ENCODE measurements around the gene ZNF274. TPM values are rescaled to one million over a fixed set of nuclear protein-coding genes. Genes with fewer than 3 reads are reported as not detected.

The ZNF274 gene
- total RNA-seq, 2 donors from 2014 or later: 15.6 to 31.6 TPM

- H3K4me1 ChIP-seq: no peaks in the 10 kb centered on the region
- H3K27ac ChIP-seq: no peak overlapping the region
- ATAC-seq: no peak
- no peaks in the 10 kb centered on the region for H3K36me3 ChIP-seq (replicated peaks in 1 of 2; ENCODE audit: insufficient read depth in 1 of 2, low read depth in 2 of 2)
- DNase-seq: no peak
- 49 to 51% methylated on average over 4 of the region's 4 CpGs for WGBS, 2 donors
- H3K27me3 ChIP-seq: no peaks in the 10 kb centered on the region
- intact Hi-C loops (cut with DNase I): no loop called here
- TF ChIP-seq CTCF (IDR thresholded peaks at IDR 0.05): no peak
- no peak for TF ChIP-seq POLR2A (IDR thresholded peaks at IDR 0.05)
- no peak overlapping the region for H3K4me3 ChIP-seq
- H3K9me3 ChIP-seq: peaks cover 0 to 70% (median 0%) of the 10 kb centered on the region in 3 donors
Measured at GRCh38 chr19:58166708-58167280, 16.1 kb upstream of the ZNF274 start.

DNA sequence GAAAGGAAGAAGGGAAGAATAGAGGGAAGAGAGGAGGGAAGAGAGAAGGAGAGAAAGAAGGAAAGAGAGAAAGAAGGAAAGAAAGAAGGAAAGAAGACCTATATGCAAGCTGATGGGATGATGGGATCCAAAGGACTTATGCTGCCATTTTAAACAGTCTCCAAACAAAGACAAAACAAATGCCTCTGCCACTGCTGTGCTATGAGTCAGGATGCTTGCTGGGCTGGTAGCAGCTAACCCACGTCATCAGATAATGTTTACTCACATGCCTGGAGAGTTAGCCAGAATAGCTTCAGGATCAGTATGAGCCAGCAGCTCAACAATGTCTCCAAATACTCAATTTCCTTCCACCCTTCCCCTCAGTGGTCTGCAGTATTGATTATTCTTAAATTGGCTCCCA, 12.0 kb upstream of the ZNF274 start:
- no peaks in the 10 kb centered on the region for H3K4me1 ChIP-seq
- no peaks in the 10 kb centered on the region for H3K27me3 ChIP-seq
- 26 to 50% methylated on average over 1 of the region's 1 CpG for WGBS, 2 donors
- H3K27ac ChIP-seq: no peak overlapping the region
- no peak overlapping the region for H3K4me3 ChIP-seq
- no peaks in the 10 kb centered on the region for H3K36me3 ChIP-seq (replicated peaks in 1 of 2; ENCODE audit: insufficient read depth in 1 of 2, low read depth in 2 of 2)
- ATAC-seq: no peak
- intact Hi-C loops (cut with DNase I): no loop called here
- DNase-seq: no peak
- H3K9me3 ChIP-seq: peaks cover 0 to 69% (median 0%) of the 10 kb centered on the region in 3 donors
- no peak for TF ChIP-seq CTCF (IDR thresholded peaks at IDR 0.05)

DNA sequence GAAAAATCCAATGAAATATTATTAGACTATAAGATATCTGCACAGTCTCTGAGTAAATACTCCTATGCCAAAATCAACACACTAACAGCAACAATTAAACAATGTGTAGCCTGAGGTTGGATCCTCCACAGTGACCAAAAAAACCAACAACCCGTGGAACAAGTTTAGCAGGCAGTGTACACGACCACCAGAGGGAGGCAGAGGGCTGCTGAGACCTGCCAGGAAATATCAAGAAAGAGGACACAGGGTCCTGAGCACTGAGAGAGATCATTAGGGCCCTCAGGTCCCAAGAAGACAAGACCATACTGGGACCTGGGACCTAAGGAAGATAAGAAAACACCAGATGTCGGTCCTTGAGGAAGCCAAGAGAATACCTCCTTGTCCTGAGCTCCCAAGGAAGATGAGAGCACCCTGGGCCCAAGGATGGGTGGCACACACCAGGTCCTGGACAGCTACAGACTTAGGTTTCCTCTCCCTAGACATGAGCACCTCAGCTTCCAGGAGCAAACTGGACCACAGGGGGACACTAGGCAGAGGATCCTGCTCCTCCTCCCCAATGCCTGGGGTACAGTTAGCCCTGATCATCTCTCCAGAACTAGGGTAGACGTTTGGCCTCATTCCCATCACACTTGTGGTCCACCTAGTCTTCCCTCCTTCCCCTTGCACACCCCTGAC, 822 bp upstream of the ZNF274 start:
- TF ChIP-seq CTCF (IDR thresholded peaks at IDR 0.05): peak in 3 of 7 experiments; percentile 16 to 19 (median 18)
- TF ChIP-seq POLR2A (IDR thresholded peaks at IDR 0.05): no peak
- intact Hi-C loops (cut with DNase I): no loop called here
- DNase-seq (peak in 3 of 4 donors; percentile 18 to 29 (median 24)), ATAC-seq (no peak)
- H3K27me3 ChIP-seq: no peaks in the 10 kb centered on the region
- H3K27ac ChIP-seq: peak overlapping the region in 3 of 4 donors; percentile 80 to 99 (median 99)
- H3K4me1 ChIP-seq: peaks cover 19% of the 10 kb centered on the region
- peaks cover 0 to 66% (median 2%) of the 10 kb centered on the region in 3 donors for H3K9me3 ChIP-seq
- peaks cover 6 to 7% of the 10 kb centered on the region in 2 donors for H3K36me3 ChIP-seq (replicated peaks in 1 of 2; ENCODE audit: insufficient read depth in 1 of 2, low read depth in 2 of 2)
- 28 to 35% methylated on average over 4 of the region's 4 CpGs for WGBS, 2 donors
- H3K4me3 ChIP-seq: no peak overlapping the region

DNA sequence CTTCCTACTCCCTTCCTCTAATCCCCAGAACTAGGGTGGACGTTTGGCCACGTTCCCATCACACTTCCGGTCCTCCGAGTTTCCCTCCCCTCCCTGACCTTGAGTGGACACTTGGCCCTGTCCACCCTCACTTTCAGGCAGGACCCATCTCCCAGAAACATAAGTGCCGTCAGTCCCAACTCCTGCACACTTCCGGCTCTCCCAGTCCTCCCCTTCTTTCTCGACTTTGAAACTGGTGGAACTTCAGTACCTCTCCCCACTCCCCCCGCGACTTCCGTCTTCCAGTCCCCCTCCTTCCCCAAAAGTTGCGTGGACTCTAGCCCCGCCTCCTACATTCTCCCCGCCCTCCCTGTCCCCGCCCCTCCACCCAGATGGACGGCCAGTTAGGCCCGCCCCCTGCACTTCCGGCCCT, 278 bp upstream of the ZNF274 start:
- intact Hi-C loops (cut with DNase I): no loop called here
- DNase-seq (no peak), ATAC-seq (no peak)
- 3 to 5% methylated on average over 16 to 17 of the region's 17 CpGs for WGBS, 2 donors
- Histone ChIP-seq H3K27me3 (no peaks in the 10 kb centered on the region), H3K27ac (peak overlapping the region; percentile 80 to 99 (median 95)), H3K4me3 (peak overlapping the region in 1 of 2 donors; percentile 49), H3K36me3 (replicated peaks in 1 of 2; ENCODE audit: insufficient read depth in 1 of 2, low read depth in 2 of 2) (peaks cover 9 to 12% of the 10 kb centered on the region in 2 donors), H3K4me1 (peaks cover 19% of the 10 kb centered on the region), H3K9me3 (peaks cover 0 to 69% (median 2%) of the 10 kb centered on the region in 3 donors)
- TF ChIP-seq CTCF (IDR thresholded peaks at IDR 0.05): no peak
- TF ChIP-seq POLR2A (IDR thresholded peaks at IDR 0.05): no peak

All from body of pancreas (tissue), 4 donors.